ENCODE results near the gene VSX2.

GRCh38 chr14:74259513-74259912, 20.3 kb downstream of the VSX2 start:
- TF ChIP-seq CTCF (IDR thresholded peaks at IDR 0.05) (no peak), POLR2A (IDR thresholded peaks at IDR 0.05) (no peak)
